WI38 (cell line): ENCODE measurements around the gene TSHZ2.
"Not testable (repeated sequence)": the region's sequence is repeated elsewhere in the genome, so short reads cannot be mapped to it uniquely, and the experiment has no call there.

Experiments used
- H3K4me3 ChIP-seq: 2 replicates; pipeline ENCODE4 v1.5.1; 2011; ENCODE audit warnings: low read depth, mild to moderate bottlenecking, control low read depth, low read length
- CTCF ChIP-seq: IDR thresholded peaks from 2 replicates; pipeline ENCODE4 v1.5.1; 2012; ENCODE audit warnings: low read depth, mild to moderate bottlenecking, control low read depth, low read length

The TSHZ2 gene

DNA sequence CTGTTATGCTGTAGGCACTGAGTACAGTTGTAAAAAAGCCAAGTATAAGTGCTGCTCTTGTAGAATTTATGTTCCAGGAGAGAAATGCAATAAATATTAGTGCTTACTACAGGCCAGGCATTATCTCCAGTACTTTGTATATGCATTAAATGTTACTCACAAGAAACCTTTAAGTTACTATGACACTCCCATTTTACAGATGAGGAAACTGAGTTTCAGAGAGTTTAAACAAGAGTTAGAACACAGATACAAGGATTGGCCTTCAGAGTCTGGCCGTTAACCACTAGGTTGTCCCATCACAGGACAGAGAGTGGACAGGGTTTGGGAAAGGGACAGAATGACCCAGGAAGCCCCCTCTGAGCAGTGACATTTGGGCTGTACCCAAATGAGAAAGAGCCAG lies 347.0 kb downstream of the TSHZ2 start:
- H3K4me3 ChIP-seq, result no peak overlapping the region
- no peak for TF ChIP-seq CTCF

- TF ChIP-seq CTCF, result no peak
- H3K4me3 ChIP-seq, result no peak overlapping the region
Observed at GRCh38 chr20:53319716-53320115, 347.6 kb downstream of the TSHZ2 start.

- no peak for TF ChIP-seq CTCF
Observed at GRCh38 chr20:53320701-53321100, 348.5 kb downstream of the TSHZ2 start.

GRCh38 chr20:53321596-53321995 lies 349.4 kb downstream of the TSHZ2 start:
- TF ChIP-seq CTCF, result no peak
- H3K4me3 ChIP-seq, result no peak overlapping the region

More at GRCh38 chr20:53320701-53321100, 348.5 kb downstream of the TSHZ2 start:
- H3K4me3 ChIP-seq, result no peak overlapping the region

GRCh38 chr20:53322651-53323050 lies 350.5 kb downstream of the TSHZ2 start:
- TF ChIP-seq CTCF, result no peak
- H3K4me3 ChIP-seq, result no peak overlapping the region

GRCh38 chr20:53323460-53323859 lies 351.3 kb downstream of the TSHZ2 start:
- H3K4me3 ChIP-seq, result not testable (repeated sequence)

- H3K4me3 ChIP-seq, result no peak overlapping the region
- TF ChIP-seq CTCF, result no peak
Observed at GRCh38 chr20:53324816-53325215, 352.7 kb downstream of the TSHZ2 start.

DNA sequence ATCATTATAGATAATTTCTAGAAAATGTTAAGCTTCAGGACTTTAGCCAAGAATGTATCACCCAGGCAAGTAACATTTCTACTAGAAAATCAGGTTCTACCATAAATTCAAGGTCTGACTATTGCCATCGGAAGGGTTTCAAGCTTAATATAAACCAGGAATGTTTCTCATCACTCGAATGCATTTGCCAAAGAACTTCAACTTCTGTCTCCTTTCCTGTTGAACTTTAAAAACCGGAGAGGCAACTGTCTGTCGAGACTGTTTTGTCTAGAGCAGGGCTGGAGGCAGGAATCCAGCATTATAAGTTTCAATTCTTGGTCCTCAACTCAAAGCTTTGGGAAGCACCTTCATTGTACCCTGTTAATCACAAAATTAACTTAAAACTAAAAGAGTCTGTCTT lies 356.8 kb downstream of the TSHZ2 start:
- no peak for TF ChIP-seq CTCF

More for the DNA sequence above, 356.8 kb downstream of the TSHZ2 start:
- H3K4me3 ChIP-seq, result no peak overlapping the region
